GM19035 (cell line): ENCODE data around the gene FAM83C.
"Not testable (repeated sequence)": the region's sequence is repeated elsewhere in the genome, so short reads cannot be mapped to it uniquely, and the experiment has no call there.

Experiments used
- ATAC-seq: cut with Tn5 transposase; IDR thresholded peaks from one replicate; pipeline ENCODE4 v1.9.1; 2021; ENCODE audit not compliant: unreplicated experiment

Gene FAM83C

GRCh38 chr20:35318502-35319157 lies 26.4 kb upstream of the FAM83C start:
- no peak for ATAC-seq

- no peak for ATAC-seq
These were observed 25.4 kb upstream of the FAM83C start for GRCh38 chr20:35317416-35318210.

- no peak for ATAC-seq
These were observed 23.9 kb upstream of the FAM83C start for GRCh38 chr20:35316086-35316485.

GRCh38 chr20:35315632-35316020 lies 23.4 kb upstream of the FAM83C start:
- not testable (repeated sequence) for ATAC-seq

GRCh38 chr20:35314816-35315631 lies 22.8 kb upstream of the FAM83C start:
- no peak for ATAC-seq

GRCh38 chr20:35312318-35312717 lies 20.1 kb upstream of the FAM83C start:
- no peak for ATAC-seq

- ATAC-seq: no peak
These were observed 19.6 kb upstream of the FAM83C start for GRCh38 chr20:35311822-35312221.

GRCh38 chr20:35311409-35311808 lies 19.2 kb upstream of the FAM83C start:
- no peak for ATAC-seq

GRCh38 chr20:35307666-35308653 lies 15.7 kb upstream of the FAM83C start:
- no peak for ATAC-seq

GRCh38 chr20:35306931-35307517 lies 14.8 kb upstream of the FAM83C start:
- ATAC-seq: no peak

GRCh38 chr20:35305682-35306556 lies 13.7 kb upstream of the FAM83C start:
- ATAC-seq: no peak

- no peak for ATAC-seq
These were observed 12.7 kb upstream of the FAM83C start for GRCh38 chr20:35304956-35305355.

GRCh38 chr20:35303735-35304491 lies 11.7 kb upstream of the FAM83C start:
- ATAC-seq: peak; percentile 63

GRCh38 chr20:35303382-35303734 lies 11.1 kb upstream of the FAM83C start:
- peak; percentile 24 for ATAC-seq

GRCh38 chr20:35302421-35303335 lies 10.5 kb upstream of the FAM83C start:
- no peak for ATAC-seq

- ATAC-seq: no peak
These were observed 9.2 kb upstream of the FAM83C start for GRCh38 chr20:35301426-35301825.

GRCh38 chr20:35300469-35301262 lies 8.4 kb upstream of the FAM83C start:
- ATAC-seq: no peak
